Hair follicle dermal papilla cell (primary cell): ENCODE data around the gene UBE2C. TPM values are rescaled to one million over a fixed set of nuclear protein-coding genes. Genes with fewer than 3 reads are reported as not detected.

Experiments
- small RNA-seq: library from RNA; depleted of rRNA; stranded (forward); fragments of <200 nt; gene quantifications from one replicate; pipeline ENCODE3, GENCODE V24; 2012
- total RNA-seq: library from RNA; depleted of rRNA; stranded (reverse); fragments of >200 nt; gene quantifications from 2 replicates; pipeline ENCODE4 v1.2.3, GENCODE V29; 2012

UBE2C gene
- 2.3 and 4.5 TPM in 2 replicates for total RNA-seq

DNA sequence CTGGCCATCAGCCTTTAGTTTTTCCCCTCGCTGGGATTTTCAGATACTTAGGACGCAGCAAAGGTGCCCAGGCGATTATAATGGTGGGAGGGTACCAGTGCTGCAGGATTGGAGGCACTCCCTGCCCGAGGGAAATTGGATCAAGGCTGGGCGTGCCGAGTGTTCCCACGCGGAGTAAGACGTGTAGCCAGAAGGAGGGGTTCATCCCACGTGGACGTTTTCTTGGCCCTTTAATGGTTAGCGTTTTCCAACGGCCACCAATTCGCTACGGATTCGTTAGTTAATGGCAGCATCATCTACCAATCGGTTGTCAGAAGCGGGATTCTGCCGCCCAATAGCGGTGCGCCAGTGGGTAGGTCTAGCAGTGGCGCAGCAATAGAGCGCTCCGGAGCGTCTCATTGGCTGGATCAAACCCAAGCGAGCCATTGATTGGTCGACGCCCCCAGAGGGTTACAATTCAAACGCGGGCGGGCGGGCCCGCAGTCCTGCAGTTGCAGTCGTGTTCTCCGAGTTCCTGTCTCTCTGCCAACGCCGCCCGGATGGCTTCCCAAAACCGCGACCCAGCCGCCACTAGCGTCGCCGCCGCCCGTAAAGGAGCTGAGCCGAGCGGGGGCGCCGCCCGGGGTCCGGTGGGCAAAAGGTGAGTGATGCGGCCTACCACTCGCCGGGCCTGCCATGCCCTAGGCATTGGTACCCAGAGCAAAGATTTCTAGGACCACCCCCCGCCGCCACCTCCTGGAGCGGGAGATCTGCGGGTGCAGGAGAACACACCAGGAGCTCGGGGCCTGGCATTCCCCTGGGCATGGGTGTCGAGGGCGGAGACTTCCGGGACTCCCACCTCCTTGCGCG lies at the start of gene UBE2C:
TSS of gene UBE2C (plus strand) at position 488 of the 849 bp plus-strand sequence. CDS start at position 540, 52 bp downstream.

DNA sequence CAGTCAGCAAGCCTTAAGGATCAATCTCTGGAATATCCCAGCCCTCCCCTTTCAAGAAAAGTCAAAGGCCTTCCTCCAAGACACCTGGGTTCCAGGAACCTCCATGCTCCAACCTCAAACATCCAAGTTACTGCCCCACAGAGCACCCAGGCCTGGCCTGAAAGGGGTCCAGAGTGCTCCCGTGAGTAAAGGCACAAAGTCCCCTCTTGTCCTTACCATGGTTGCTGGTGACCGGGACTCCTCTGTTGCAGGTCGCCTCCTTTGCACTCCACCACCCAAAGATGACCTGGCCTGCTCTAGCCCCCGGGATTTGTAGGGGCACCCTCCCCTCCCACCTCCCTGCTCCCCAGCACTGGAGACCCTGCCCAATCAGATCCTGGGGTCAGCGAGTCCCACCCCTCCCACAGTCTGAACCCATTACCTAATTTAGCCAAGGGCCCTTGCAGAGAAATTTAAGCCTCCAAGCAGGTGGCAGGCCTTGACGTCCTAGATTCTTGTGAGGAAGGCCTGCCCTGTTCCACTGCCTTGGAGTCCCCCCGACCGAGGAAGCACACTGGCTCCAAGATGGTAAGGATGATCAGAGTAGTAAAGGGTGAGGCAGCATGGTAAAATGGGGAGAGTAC lies 14.7 kb downstream of the UBE2C start, which contains the start of gene TNNC2:
TSS of gene TNNC2 (minus strand) at position 283 of the 623 bp plus-strand sequence. CDS start at position 219, 64 bp downstream.

GRCh38 chr20:45833030-45833882 lies 20.8 kb downstream of the UBE2C start, which contains the start of gene SNX21:
Gene SNX21 (plus strand): TSS chr20:45833799. CDS start chr20:45833920, 121 bp downstream.

DNA sequence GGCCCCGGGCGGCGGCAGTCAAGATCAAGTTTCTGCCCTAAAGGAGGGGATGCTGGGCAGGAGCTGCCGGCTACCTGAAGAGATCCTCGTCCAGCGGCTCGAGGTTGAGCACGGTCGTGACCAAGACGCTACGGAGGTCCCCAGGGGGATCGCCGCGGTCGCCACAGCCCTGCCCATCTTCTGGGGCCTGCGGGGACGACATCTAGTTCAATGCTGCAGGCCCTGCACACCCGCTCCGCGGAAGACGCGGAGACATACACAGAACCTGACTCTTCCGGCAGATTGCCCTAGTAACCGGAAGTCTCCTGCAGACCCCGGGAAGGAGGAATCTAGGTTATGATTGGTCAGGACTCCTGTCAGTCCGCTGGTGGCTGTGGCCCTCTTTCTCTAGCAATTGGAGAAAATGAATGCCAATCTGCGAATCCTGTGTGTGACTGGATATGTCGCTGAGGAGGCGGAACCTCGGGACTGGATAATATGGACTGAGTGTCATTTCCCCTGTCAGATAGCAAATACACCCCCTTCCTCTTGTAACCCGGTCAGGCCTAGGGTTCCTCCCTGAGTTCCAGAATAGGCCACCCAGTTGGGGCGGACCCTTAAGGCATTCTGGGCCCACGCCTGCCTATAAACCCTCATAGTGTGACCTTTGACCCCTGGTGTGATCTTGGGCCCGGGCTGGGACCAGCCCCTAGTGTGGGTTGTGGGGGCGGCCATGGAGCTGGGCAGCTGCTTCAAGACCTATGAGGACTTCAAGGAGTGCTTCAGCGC lies 44.9 kb downstream of the UBE2C start, which contains the start of the genes ACOT8 and ZSWIM3:
TSS of gene ACOT8 (minus strand) at position 279 of the 768 bp plus-strand sequence. CDS start at position 202, 77 bp downstream.
TSS of gene ZSWIM3 (plus strand) at position 501 of the 768 bp plus-strand sequence. CDS start at position 713, 212 bp downstream.

Small RNAs within 50 kb of the gene (small RNA-seq; reads per million reads assigned to genes)
- gene RNU6ATAC38P: 0.38 reads per million

Other genes with a start within 250 kb of the UBE2C start
- gene WFDC8, start 233.4 kb upstream of the UBE2C start, total RNA-seq: not detected in 2 replicates
- gene WFDC10A, start 182.9 kb upstream of the UBE2C start, total RNA-seq: not detected in 2 replicates
- not detected in 2 replicates for gene WFDC9, start 181.4 kb upstream of the UBE2C start, total RNA-seq
- not detected in 2 replicates for gene WFDC11, start 142.4 kb upstream of the UBE2C start, total RNA-seq
- gene WFDC13, start 110.6 kb upstream of the UBE2C start, total RNA-seq: not detected in 2 replicates
- 0.32 TPM in 1 of 2 replicates, not detected in the other for gene WFDC10B, start 107.6 kb upstream of the UBE2C start, total RNA-seq
- not detected in 2 replicates for gene SPINT4, start 90.3 kb upstream of the UBE2C start, total RNA-seq
- gene WFDC3, start 20.8 kb upstream of the UBE2C start, total RNA-seq: 0.61 TPM in 1 of 2 replicates, not detected in the other
- gene DNTTIP1, start 20.7 kb upstream of the UBE2C start, total RNA-seq: 5.5 and 13.8 TPM in 2 replicates
- not detected in 2 replicates for gene TNNC2, start 14.7 kb downstream of the UBE2C start, total RNA-seq
- gene SNX21, start 21.2 kb downstream of the UBE2C start, total RNA-seq: 75.3 and 91.8 TPM in 2 replicates
- gene ACOT8, start 44.7 kb downstream of the UBE2C start, total RNA-seq: 27.6 and 32.8 TPM in 2 replicates
- gene ZSWIM3, start 45.0 kb downstream of the UBE2C start, total RNA-seq: 4.7 and 5.5 TPM in 2 replicates
- 12.0 and 13.5 TPM in 2 replicates for gene ZSWIM1, start 68.6 kb downstream of the UBE2C start, total RNA-seq
- 0.97 and 1.8 TPM in 2 replicates for gene SPATA25, start 75.0 kb downstream of the UBE2C start, total RNA-seq
- 3.9 and 4.1 TPM in 2 replicates for gene NEURL2, start 78.6 kb downstream of the UBE2C start, total RNA-seq
- gene CTSA, start 78.7 kb downstream of the UBE2C start, total RNA-seq: 102 and 119 TPM in 2 replicates
- gene PLTP, start 99.5 kb downstream of the UBE2C start, total RNA-seq: 21.7 and 23.0 TPM in 2 replicates
- 19.3 and 20.6 TPM in 2 replicates for gene PCIF1, start 122.0 kb downstream of the UBE2C start, total RNA-seq
- 27.7 and 34.7 TPM in 2 replicates for gene ZNF335, start 159.6 kb downstream of the UBE2C start, total RNA-seq
- 0.16 TPM in 1 of 2 replicates, not detected in the other for gene MMP9, start 196.3 kb downstream of the UBE2C start, total RNA-seq
- not detected in 2 replicates for gene SLC12A5, start 216.6 kb downstream of the UBE2C start, total RNA-seq